NCI-H1694 (cell line): ENCODE results near the gene DYNC1LI1.

Source experiments
- DNase-seq: peaks from one replicate; lab custom pipeline; 2025; lab: John Stamatoyannopoulos, UW

The DYNC1LI1 gene

DNA sequence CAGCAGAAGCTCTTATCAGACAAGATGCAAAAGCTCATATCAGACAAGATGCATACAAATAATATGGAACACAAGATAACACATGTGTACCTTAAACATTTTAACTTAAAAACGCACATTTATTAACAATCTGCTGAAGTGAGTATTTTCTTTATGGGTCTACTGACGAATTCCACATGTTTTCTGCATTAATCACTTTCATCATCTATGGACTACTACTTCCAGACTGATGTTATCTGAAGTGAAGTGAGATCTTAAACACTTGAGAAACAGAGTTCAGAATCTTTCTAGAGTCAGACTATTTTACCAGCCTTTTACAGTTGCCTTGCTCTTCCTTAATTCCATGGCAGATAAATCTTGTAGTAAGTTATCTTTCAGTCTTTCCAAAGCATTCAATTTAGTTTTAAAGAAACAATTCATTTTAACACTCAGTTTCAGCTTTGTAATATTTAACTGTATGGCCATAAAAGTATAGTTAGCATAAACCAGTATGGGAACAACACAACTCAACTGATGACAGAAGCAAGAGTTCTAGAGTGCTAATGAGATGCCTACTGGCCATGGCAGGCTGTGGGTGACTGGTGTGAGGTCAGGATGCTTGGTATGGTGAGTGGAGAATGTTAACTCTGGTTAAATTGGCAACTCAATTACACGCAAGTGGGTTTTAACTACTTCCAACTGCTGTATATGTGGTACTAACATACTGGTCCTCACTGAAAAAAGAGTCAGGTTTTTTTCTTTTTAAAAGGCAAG, 77.8 kb downstream of the DYNC1LI1 start:
- DNase-seq, result no peak

DNA sequence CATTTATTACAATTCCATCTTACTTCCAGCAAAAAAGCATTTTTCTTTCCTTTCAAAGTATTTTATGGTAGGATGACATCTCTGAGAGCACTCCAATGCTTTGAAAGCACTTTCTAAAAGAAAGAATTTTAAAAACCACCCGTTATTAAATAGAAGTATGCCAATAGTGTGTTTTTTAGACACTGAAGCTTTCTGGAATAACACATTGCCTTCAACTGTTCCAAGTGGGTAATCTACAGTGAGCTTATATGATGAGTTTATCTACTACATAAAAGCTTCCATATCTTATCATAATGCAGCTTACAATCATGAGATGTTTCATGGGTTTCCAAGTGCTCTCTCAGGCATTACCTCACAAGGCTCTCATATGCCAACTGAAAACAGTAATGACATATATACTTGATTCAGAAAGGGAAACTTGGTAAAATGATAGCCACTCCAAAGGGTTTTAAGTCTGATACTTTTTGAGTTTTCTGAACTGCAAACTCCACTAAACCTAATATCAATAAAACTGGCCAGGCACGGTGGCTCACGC, 82.1 kb downstream of the DYNC1LI1 start:
- no peak for DNase-seq

DNA sequence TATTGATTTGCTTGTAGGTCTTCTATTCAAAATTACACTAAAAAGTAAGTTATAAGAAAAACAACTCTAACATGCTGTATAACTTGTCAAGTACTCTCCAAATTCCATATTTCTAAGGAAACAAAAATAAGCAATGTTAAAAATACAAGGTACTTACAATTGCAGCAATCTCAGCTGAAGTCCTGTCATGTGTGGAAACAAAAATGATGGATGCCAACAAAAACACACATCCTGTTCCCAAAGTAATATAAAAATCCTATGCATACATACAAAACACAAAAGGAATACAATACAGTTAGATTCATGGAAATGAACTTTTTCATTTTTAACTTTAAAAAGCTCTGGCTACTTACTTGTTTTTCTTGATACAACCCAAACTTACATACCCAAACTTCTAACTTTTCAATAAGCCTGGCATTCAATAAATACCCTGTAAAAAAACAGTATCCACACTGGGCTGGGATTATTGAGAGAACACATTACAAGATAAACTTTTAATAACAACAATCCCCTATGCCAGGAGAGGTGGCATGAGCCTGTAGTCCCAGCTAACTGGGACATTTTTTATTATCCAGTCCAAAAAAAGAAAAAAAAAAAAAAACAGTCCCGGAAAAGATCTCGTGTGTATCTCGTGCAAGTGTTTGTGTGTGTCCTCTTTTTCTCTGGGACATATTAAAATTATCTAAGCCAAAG, 82.7 kb downstream of the DYNC1LI1 start:
- no peak for DNase-seq

DNA sequence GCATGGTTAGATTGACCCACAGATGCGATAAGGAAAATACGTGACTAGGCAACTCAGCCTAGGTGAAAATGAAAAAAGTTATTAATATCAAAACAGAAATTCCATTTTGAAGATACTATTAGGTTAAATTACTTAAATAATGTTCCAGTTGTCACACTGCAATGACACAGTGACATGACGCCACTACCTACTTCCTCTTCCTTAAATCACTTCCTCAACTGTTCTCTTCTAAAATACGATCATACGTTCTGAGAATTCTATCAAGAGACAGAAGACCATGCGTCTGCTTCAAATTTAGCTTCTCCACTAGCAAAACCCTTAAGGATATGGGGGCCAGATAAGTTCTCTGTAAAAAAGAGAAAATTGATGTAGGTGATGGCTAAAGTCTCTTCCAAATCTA, 86.2 kb downstream of the DYNC1LI1 start:
- DNase-seq, result no peak

DNA sequence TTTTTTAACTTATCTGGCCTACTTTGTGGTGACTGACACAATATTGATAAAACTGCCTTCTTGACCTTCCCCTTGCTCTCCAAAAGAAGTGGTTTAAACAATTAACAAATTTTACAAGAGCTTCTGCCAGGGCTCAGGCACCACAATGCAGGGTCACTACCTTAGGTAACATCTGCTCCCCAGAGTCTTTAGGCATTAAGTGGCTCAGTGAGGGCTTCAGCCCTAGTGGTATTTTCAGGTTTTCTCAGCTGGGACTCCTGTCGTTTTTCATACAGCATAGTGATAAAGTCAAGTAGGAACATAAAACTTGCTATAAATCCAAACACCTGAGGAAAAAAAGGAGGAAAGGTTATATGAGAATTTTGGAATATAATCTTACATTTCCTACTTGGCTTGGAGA, 86.9 kb downstream of the DYNC1LI1 start:
- DNase-seq, result no peak

DNA sequence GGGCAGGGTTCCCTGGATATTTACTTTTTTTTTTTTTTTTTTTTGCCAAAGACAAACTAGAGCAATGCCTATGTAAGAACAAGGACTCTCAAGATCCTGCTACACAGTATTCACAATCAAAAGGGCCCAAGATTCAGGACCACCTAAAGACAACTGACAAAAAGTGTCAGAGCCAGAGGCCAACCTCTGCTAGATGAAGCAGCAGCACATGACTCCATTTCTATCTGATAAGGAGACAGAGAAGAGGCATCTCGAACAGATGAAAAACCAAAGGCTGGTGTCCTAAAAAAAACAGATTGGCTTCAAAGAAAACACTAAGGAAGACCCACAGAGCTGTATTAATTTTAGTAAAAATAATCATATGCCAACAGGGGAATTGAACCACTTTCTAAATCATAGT, 88.0 kb downstream of the DYNC1LI1 start:
- no peak for DNase-seq

DNA sequence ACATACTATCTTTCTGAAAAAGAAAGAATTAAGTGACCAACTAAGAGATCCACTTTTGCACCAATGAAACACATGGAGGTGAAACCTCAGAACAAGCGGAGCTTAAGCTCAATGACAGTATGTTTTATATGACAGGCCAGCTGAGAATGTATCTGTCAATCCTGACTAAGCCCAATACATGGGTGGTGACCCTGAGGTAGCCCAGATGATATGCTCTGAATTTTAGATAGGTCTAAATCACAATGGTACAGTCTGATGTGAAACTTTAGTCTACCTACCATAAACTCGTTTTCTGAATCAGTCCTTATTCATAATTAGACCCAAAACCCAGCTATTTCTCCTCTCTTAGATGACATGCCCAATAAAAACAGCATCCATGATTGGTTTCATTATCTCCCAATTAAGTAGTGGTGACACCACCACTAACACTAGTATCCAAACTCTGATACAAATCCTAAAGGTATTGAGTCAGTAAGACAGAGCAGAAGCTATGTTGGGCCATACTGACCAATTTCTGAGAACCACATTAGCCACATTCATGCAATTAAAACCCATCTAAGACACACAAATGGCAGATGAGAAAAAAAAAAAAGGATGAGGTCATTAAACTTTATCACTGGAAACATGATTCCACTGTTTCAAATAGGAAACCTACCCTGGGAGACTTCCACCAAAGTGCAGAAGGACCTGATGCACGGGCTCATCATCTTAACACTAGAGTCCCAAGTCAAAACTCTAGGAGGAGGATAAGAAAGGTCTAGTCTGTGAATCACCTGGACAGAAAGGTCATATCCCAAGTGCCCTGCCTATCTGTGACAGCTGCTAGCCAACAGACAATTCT, 88.6 kb downstream of the DYNC1LI1 start:
- DNase-seq, result no peak

DNA sequence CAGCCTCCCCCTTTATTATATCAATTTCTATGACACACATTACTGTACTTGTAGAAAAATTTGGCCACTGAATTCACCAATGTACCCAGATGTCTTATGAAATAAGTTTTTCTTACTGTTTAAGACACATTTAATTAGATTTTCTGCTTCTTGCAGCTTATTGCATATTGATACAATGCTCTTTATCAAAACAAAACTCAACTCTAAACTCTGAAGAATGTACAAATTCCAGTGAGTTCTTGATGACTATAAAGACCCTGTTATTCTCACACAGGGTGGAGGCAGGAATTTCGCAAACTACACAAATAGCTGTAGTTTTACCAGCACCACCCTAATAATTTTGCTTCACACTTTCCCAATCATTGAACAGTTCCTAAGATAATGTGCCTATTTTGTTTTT, 90.1 kb downstream of the DYNC1LI1 start:
- DNase-seq, result no peak
